Measurements from ENCODE around the gene GMDS.

Gene GMDS

DNA sequence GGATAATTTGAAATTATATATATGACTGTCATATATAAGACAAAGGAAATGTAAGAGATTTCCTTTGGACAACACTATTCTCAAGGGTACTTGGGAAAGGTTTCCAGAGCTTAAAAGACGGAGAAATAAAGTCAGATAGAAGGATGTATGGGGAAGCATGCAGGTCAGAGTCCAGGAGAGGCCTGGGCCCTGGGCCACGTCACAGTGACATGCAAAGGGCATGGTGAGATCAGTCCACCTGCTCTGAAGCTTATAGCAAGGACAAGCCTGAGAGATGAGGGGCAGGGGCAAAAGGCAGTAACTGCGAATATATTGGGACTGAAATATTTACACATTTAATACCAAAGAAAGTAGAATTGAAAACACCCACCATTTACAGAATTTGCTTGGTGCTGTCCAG is 24.6 kb upstream of the GMDS start:
- TF ChIP-seq, protein P1, sequence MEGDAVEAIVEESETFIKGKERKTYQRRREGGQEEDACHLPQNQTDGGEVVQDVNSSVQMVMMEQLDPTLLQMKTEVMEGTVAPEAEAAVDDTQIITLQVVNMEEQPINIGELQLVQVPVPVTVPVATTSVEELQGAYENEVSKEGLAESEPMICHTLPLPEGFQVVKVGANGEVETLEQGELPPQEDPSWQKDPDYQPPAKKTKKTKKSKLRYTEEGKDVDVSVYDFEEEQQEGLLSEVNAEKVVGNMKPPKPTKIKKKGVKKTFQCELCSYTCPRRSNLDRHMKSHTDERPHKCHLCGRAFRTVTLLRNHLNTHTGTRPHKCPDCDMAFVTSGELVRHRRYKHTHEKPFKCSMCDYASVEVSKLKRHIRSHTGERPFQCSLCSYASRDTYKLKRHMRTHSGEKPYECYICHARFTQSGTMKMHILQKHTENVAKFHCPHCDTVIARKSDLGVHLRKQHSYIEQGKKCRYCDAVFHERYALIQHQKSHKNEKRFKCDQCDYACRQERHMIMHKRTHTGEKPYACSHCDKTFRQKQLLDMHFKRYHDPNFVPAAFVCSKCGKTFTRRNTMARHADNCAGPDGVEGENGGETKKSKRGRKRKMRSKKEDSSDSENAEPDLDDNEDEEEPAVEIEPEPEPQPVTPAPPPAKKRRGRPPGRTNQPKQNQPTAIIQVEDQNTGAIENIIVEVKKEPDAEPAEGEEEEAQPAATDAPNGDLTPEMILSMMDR (IDR thresholded peaks at IDR 0.05; ENCODE audit: insufficient read depth, low read length, poor library complexity, severe bottlenecking) = no peak
- H3K4me3 ChIP-seq (replicated peaks; ENCODE audit: low read depth, low read length) = no peak overlapping the region
- peaks cover 7% of the 10 kb centered on the region for H3K36me3 ChIP-seq (ENCODE audit: control insufficient read depth, insufficient read depth, low read length)
- DNase-seq (ENCODE audit: extremely low read depth, insufficient read length) = no peak
- H3K27me3 ChIP-seq (replicated peaks; ENCODE audit: control insufficient read depth, insufficient read depth, low read length) = no peaks in the 10 kb centered on the region

DNA sequence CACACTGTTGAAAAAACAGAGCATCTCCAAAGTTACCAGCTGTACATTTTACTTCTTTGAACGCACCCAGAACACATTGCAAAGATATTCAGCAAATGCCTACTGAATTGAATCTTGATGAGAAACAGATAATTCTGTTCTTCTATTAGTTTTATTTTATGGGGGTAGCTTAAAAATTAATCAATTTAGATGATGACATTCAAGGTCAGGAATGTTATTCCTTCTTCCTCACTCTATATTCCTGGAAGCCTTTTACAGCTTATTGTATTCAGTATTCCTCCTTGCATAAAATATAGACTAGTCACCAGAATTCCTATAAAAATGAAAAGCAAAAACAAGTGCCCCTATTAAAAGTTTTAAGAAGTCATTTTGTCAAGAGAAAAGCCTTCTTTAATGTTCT is 21.4 kb upstream of the GMDS start:
- TF ChIP-seq, protein P1 (IDR thresholded peaks at IDR 0.05; ENCODE audit: insufficient read depth, low read length, poor library complexity, severe bottlenecking) = no peak
- no peak overlapping the region for H3K4me3 ChIP-seq (replicated peaks; ENCODE audit: low read depth, low read length)
- H3K27me3 ChIP-seq (replicated peaks; ENCODE audit: control insufficient read depth, insufficient read depth, low read length) = no peaks in the 10 kb centered on the region
- H3K36me3 ChIP-seq (ENCODE audit: control insufficient read depth, insufficient read depth, low read length) = peaks cover 9% of the 10 kb centered on the region
- DNase-seq (ENCODE audit: extremely low read depth, insufficient read length) = no peak

DNA sequence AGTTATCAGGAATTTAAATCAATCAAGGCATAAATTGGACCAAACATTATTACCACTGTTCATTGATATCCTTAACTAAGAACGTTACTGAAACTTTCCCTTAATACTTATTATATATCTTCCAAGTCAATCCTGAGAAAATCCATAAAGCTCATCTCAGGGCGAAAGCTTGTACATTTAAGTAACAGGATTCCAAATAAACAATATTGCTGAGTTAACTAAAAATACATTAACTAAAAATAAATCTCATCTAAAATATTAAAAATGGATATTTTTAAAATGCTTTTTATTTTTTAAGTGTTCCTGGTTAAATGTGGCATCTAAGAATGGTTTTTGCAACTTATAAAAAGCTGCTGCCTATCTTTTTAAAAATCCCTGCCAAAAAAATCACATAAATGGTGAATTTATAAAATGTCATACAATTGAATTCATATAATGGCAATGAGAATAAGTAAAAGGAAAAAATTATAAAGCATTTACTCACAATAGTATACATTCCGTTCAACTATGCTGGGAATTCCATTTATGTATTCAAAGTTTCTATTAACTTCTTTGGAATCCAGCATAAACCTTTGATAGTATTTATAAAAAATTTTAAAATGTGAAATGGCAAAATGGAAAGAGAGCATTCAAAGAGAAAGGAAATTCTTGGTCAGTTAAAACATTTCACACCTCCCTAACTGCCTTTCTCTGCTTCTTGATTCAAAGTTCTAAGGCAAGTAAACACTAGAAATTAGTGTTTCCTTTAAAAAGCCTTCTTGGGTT is 20.8 kb upstream of the GMDS start:
- no peak overlapping the region for H3K4me3 ChIP-seq (replicated peaks; ENCODE audit: low read depth, low read length)
- H3K27me3 ChIP-seq (replicated peaks; ENCODE audit: control insufficient read depth, insufficient read depth, low read length) = no peaks in the 10 kb centered on the region
- DNase-seq (ENCODE audit: extremely low read depth, insufficient read length) = no peak
- TF ChIP-seq, protein P1 (IDR thresholded peaks at IDR 0.05; ENCODE audit: insufficient read depth, low read length, poor library complexity, severe bottlenecking) = no peak
- H3K36me3 ChIP-seq (ENCODE audit: control insufficient read depth, insufficient read depth, low read length) = peaks cover 8% of the 10 kb centered on the region

DNA sequence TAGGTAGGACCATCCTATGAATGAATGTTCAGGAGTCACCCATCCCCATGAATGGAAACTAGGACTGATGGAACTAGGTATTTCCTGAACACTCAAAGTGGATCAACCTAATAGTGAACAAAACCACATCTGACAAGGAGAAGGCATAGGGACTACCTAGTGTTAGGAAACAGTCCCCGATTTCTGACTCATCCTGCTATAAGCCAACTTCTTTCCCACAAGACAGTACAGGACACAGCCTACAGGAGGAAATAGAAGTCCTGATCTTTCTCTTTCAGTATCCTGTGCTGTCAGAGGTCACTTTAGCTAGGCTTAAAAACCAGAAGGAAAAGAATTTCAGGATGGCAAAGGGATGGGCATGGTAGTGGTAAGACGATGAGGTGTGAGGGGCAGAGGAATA is 19.5 kb upstream of the GMDS start:
- TF ChIP-seq, protein P1 (IDR thresholded peaks at IDR 0.05; ENCODE audit: insufficient read depth, low read length, poor library complexity, severe bottlenecking) = no peak
- Histone ChIP-seq H3K4me3 (replicated peaks; ENCODE audit: low read depth, low read length) (no peak overlapping the region), H3K27me3 (replicated peaks; ENCODE audit: control insufficient read depth, insufficient read depth, low read length) (no peaks in the 10 kb centered on the region), H3K36me3 (ENCODE audit: control insufficient read depth, insufficient read depth, low read length) (peaks cover 6% of the 10 kb centered on the region)
- no peak for DNase-seq (ENCODE audit: extremely low read depth, insufficient read length)

DNA sequence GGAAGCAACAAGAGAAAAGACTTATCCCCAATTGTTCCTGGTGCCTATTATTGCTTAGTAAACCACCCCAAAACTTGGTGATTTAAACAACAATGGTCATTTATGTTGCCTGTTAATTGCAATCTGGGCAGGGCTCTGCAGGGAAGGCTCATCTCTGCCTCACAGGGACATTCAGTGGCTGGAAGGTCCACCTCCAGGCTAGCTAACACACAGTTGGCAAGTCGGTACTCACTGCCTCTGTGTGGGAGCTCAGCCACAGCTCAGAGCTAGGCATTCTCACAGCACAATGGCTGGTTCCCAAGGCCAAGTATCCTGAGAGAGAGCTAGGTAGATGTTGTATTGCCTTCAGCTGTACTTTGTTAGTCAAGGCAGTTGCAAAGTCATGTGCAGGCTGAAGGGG is 18.5 kb upstream of the GMDS start:
- no peaks in the 10 kb centered on the region for H3K27me3 ChIP-seq (replicated peaks; ENCODE audit: control insufficient read depth, insufficient read depth, low read length)
- TF ChIP-seq, protein P1 (IDR thresholded peaks at IDR 0.05; ENCODE audit: insufficient read depth, low read length, poor library complexity, severe bottlenecking) = no peak
- DNase-seq (ENCODE audit: extremely low read depth, insufficient read length) = no peak
- H3K36me3 ChIP-seq (ENCODE audit: control insufficient read depth, insufficient read depth, low read length) = peaks cover 6% of the 10 kb centered on the region
- no peak overlapping the region for H3K4me3 ChIP-seq (replicated peaks; ENCODE audit: low read depth, low read length)
